Tracheal epithelial cell (primary cell): ENCODE measurements around the gene MSANTD7. TPM values are rescaled to one million over a fixed set of nuclear protein-coding genes. Genes with fewer than 3 reads are reported as not detected.

Source experiments
- total RNA-seq: library from RNA; depleted of rRNA; stranded (reverse); fragments of >200 nt; gene quantifications from 2 replicates; pipeline ENCODE4 v1.2.1, GENCODE V29; 2014

Gene MSANTD7, protein sequence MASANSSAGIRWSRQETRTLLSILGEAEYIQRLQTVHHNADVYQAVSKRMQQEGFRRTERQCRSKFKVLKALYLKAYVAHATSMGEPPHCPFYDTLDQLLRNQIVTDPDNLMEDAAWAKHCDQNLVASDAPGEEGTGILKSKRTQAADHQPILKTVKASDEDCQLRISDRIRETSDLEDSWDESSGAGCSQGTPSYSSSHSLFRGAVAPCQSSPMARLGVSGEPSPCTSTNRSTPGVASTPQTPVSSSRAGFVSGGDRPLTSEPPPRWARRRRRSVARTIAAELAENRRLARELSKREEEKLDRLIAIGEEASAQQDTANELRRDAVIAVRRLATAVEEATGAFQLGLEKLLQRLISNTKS
- total RNA-seq = 15.2 and 17.7 TPM in 2 replicates

DNA sequence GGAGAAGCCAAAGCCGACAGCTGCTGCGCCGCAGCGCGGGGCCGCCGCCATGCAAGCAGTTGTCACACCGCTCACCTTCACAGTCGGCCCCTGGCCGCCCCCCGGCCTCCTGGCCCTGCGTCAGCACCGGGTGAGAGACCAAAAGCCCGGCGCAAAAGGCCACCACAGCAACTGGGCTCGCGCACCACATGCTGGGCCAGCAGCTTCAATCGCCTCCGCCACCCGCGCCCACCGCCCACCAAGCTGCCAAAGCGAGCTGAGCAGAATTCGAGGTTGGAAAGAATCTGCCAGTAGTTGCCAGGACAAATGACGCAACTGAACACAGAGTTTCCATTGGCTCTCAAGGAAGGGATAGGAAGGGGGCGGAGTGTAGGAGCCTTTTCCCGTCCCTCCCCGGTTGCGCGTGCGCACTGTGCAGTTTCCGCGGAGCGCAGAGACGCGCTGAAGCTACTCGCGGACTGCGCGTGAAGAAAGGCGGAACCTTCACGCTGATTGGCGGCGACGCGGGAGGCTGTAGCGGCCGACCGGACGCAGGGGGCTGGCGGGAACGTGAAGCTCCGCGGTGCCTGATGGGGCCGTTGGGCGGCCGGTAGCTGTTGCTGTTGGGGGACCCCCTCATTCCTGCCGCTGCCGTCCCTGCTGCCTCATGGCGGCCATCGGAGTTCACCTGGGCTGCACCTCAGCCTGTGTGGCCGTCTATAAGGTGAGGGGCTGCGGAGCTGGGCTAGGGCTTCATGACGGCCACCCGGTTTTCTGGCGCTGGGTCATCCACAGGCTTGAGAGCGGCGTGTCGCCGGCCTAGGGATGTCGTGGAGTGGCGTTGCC, at the start of gene MSANTD7, which contains the start of the genes CDNF and HSPA14:
Gene MSANTD7 (plus strand): TSS at position 550 of the 825 bp plus-strand sequence. CDS start 3,979 bp downstream, outside the sequence.
Gene CDNF (minus strand): TSS at position 281 of the 825 bp plus-strand sequence. CDS start 91 bp downstream, at position 190.
Gene HSPA14 (plus strand): TSS at position 550 of the 825 bp plus-strand sequence. CDS start 97 bp downstream, at position 647.

DNA sequence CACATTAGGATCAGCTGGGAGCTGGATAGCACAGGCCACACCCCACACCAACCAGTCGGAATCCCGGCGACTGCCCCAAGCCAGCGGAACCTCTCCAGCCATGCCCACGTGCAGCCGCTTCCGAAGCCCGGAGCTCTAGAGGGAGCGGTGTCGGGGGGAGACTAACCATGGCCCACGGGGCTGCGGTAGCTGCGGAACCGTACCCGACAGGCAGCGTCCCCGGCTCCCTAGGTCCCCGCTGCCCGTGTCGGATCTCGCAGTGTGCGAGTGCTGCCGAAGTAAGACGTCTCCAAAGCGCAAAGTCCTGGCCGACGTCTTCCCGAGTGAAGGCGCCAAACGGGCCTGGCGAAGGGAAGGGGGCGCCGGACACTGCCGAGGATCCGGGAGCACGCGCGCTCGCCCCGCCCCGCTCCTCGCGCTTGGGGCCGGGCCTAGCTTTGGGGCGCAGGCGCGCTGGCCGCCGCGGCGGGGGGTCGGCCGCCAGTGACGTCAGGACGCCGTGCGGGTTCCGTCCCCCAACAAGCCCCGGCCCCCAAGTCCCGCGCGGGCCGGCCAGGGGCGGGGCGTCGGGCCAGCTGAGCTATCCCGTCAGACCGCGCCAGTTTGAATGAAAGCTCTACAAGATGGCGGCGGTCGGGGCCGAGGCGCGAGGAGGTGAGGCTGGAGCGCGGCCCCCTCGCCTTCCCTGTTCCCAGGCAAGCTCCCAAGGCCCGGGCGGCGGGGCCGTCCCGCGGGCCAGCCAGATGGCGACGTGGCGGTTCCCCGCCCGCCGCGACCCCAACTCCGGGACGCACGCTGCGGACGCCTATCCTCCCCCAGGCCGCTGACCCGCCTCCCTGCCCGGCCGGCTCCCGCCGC, 40.4 kb downstream of the MSANTD7 start, which contains the start of gene SUV39H2:
Gene SUV39H2 (plus strand): TSS at position 601 of the 858 bp plus-strand sequence. CDS start 23 bp downstream, at position 624.

Other genes starting within 250 kb of the MSANTD7 start
- gene FAM107B, start 63.4 kb upstream of the MSANTD7 start, total RNA-seq = 14.9 and 18.5 TPM in 2 replicates
- gene CDNF, start 269 bp upstream of the MSANTD7 start, total RNA-seq = 0.24 and 1.3 TPM in 2 replicates
- gene HSPA14, start within 50 bp of the MSANTD7 start, total RNA-seq = 10.1 and 15.3 TPM in 2 replicates
- gene SUV39H2, start 40.6 kb downstream of the MSANTD7 start, total RNA-seq = 9.0 and 9.4 TPM in 2 replicates
- 8.0 and 8.3 TPM in 2 replicates for gene DCLRE1C, start 115.8 kb downstream of the MSANTD7 start, total RNA-seq
- gene MEIG1, start 121.1 kb downstream of the MSANTD7 start, total RNA-seq = not detected in 2 replicates
- gene OLAH, start 205.6 kb downstream of the MSANTD7 start, total RNA-seq = 5.5 and 15.8 TPM in 2 replicates